ENCODE results near the gene SERPINA6.

SERPINA6 gene

GRCh38 chr14:94328196-94328595, 5.1 kb upstream of the SERPINA6 start:
- H3K4me3 ChIP-seq (ENCODE audit: low read depth, low read length), result no peak overlapping the region
- TF ChIP-seq CTCF (IDR thresholded peaks at IDR 0.05; ENCODE audit: borderline replicate concordance, insufficient read depth, low read depth, low read length), result no peak

GRCh38 chr14:94321421-94322271, 1.5 kb downstream of the SERPINA6 start:
- TF ChIP-seq CTCF (IDR thresholded peaks at IDR 0.05; ENCODE audit: borderline replicate concordance, insufficient read depth, low read depth, low read length), result no peak
- no peak overlapping the region for H3K4me3 ChIP-seq (ENCODE audit: low read depth, low read length)

- H3K4me3 ChIP-seq (ENCODE audit: low read depth, low read length), result no peak overlapping the region
- TF ChIP-seq CTCF (IDR thresholded peaks at IDR 0.05; ENCODE audit: borderline replicate concordance, insufficient read depth, low read depth, low read length), result no peak
Measured at GRCh38 chr14:94320243-94320642, 2.9 kb downstream of the SERPINA6 start.

GRCh38 chr14:94317259-94317658, 5.9 kb downstream of the SERPINA6 start:
- H3K4me3 ChIP-seq (ENCODE audit: low read depth, low read length), result no peak overlapping the region
- no peak for TF ChIP-seq CTCF (IDR thresholded peaks at IDR 0.05; ENCODE audit: borderline replicate concordance, insufficient read depth, low read depth, low read length)

- TF ChIP-seq CTCF (IDR thresholded peaks at IDR 0.05; ENCODE audit: borderline replicate concordance, insufficient read depth, low read depth, low read length), result no peak
- H3K4me3 ChIP-seq (ENCODE audit: low read depth, low read length), result no peak overlapping the region
Measured at GRCh38 chr14:94316692-94317091, 6.4 kb downstream of the SERPINA6 start.

GRCh38 chr14:94314890-94315289, 8.2 kb downstream of the SERPINA6 start:
- no peak for TF ChIP-seq CTCF (IDR thresholded peaks at IDR 0.05; ENCODE audit: borderline replicate concordance, insufficient read depth, low read depth, low read length)
- no peak overlapping the region for H3K4me3 ChIP-seq (ENCODE audit: low read depth, low read length)

GRCh38 chr14:94313991-94314655, 9.0 kb downstream of the SERPINA6 start:
- no peak for TF ChIP-seq CTCF (IDR thresholded peaks at IDR 0.05; ENCODE audit: borderline replicate concordance, insufficient read depth, low read depth, low read length)
- no peak overlapping the region for H3K4me3 ChIP-seq (ENCODE audit: low read depth, low read length)
